Endometrial microvascular endothelial cells (primary cell): Measurements from ENCODE around the gene CEBPE. TPM values are rescaled to one million over a fixed set of nuclear protein-coding genes. Genes with fewer than 3 reads are reported as not detected.

Experiments used
- in situ Hi-C: cut with HindIII; loops from 2 replicates; pipeline ENCODE4 v1.10.0; 2017; ENCODE audit warnings: low sequenced_read_pairs, low pct_unique_long_range_greater_than_20kb; ENCODE audit errors: inconsistent ontology term
- total RNA-seq: library from RNA; depleted of rRNA; stranded (reverse); fragments of >200 nt; gene quantifications from one replicate; pipeline ENCODE4 v1.2.3, GENCODE V29; 2015; ENCODE audit errors: inconsistent ontology term

CEBPE gene
- total RNA-seq, 1 donor from 2014 or later: not detected

DNA sequence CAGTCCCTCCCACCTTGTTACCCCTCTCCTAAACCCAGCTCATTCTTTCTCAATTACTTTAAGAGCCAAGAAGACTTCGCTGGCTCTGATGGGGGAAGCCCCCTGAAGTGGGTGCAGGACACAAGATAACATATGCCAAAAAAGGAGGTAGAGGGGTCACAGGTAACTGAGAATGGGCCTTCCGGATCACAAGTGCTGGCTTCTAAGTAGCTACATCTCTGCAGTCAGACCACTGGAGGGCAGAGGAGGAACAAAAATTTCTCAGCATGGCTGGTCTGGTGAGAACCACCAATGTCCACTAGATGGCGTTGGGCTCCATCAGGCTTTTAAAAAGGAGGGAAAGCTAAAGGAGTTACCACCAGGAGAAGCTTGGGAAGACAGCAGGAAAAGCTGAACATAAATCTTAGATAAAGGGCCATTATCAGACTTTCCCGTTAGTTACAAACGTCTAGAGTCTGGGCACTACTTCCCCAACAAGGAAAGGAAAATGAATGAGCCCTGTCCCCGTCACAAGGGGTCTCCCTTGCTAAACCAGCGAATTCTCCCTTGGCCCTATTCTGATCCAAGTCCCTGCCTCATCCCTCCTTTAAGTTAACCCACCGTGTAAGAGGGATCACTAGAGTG lies 50.2 kb downstream of the CEBPE start:
- in situ Hi-C loops: no loop called here

DNA sequence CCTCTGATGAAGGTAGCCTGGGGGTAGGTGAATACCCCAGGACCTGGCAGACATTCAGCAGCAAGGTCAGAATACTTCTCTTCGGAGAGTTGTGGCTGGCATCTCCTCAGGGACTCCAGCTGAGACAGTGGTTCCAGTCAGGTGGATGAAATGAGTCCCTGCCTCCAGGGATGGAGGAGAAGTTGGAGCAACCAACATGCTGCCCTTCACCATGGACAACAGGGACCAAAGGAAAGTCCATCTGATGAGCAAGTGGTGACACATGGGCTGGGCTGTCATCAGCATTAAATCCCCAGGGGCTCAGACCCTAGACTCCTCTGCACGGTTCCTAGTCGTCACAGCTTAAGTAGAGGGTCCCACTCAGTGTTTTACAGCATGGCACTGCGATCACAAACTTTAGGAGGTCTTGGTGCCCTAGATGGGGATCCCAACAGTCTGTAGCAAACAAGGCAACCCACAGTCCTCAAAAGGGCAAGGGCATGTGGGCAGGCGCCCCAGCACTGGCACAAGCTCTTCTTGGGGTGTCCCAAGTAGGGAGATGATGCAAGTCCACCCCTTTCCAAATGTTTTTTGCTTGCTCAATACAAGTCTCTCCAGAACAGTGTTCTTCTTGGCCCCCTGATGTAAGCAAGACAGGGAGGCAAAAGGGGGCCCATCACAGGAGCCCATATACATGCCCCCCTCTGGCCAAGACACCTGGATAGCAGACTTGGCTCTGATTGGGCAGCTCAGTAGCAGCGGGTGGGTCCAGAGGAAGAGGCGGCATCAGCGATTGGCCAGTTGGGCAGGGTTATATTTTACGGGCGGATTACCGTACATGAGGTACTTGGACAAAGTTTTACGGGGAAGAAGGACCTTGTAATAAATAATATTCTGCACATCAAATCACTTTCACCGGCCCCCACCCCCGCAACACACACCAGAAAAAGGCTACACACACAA lies 50.9 kb downstream of the CEBPE start:
- in situ Hi-C loops: no loop called here

Other genes starting within 250 kb of the CEBPE start
- gene LRP10, start 247.5 kb downstream of the CEBPE start, total RNA-seq: 136 TPM
- gene REM2, start 236.0 kb downstream of the CEBPE start, total RNA-seq: not detected
- 112 TPM for gene RBM23, start 200.1 kb downstream of the CEBPE start, total RNA-seq
- 91.2 TPM for gene PRMT5, start 189.9 kb downstream of the CEBPE start, total RNA-seq
- gene HAUS4, start 162.2 kb downstream of the CEBPE start, total RNA-seq: 72.8 TPM
- 62.3 TPM for gene AJUBA, start 136.7 kb downstream of the CEBPE start, total RNA-seq
- gene C14orf93, start 109.1 kb downstream of the CEBPE start, total RNA-seq: 7.4 TPM
- 352 TPM for gene PSMB5, start 84.4 kb downstream of the CEBPE start, total RNA-seq
- not detected for gene PSMB11, start 77.0 kb downstream of the CEBPE start, total RNA-seq
- gene CDH24, start 61.7 kb downstream of the CEBPE start, total RNA-seq: 17.2 TPM
- gene ACIN1, start 24.1 kb downstream of the CEBPE start, total RNA-seq: 75.6 TPM
- gene C14orf119, start 23.8 kb downstream of the CEBPE start, total RNA-seq: 51.6 TPM
- gene CIROP, start 14.3 kb downstream of the CEBPE start, total RNA-seq: not detected
- 0.37 TPM for gene SLC7A8, start 64.4 kb upstream of the CEBPE start, total RNA-seq
- gene RNF212B, start 118.7 kb upstream of the CEBPE start, total RNA-seq: not detected
- gene HOMEZ, start 166.9 kb upstream of the CEBPE start, total RNA-seq: 8.3 TPM
- gene PPP1R3E, start 183.6 kb upstream of the CEBPE start, total RNA-seq: 1.5 TPM
- 13.2 TPM for gene BCL2L2, start 187.6 kb upstream of the CEBPE start, total RNA-seq
- gene PABPN1, start 202.2 kb upstream of the CEBPE start, total RNA-seq: 69.4 TPM
- gene SLC22A17, start 233.6 kb upstream of the CEBPE start, total RNA-seq: 0.09 TPM
- gene EFS, start 245.9 kb upstream of the CEBPE start, total RNA-seq: not detected